Ammon's horn (tissue), 1 donor: ENCODE data around the gene MLLT3.

Experiments
- DNase-seq: peaks from one replicate; pipeline ENCODE4 v3.0.0-alpha.2; 2016; ENCODE audit warnings: low spot score

Gene MLLT3

GRCh38 chr9:20625003-20625349 is 2.7 kb upstream of the MLLT3 start:
- no peak for DNase-seq

- DNase-seq: peak; percentile 90
These were observed 2.1 kb upstream of the MLLT3 start for GRCh38 chr9:20624201-20625002.

GRCh38 chr9:20623748-20624124 is 1.4 kb upstream of the MLLT3 start:
- peak; percentile 23 for DNase-seq

GRCh38 chr9:20623021-20623747 is 885 bp upstream of the MLLT3 start:
- peak; percentile 53 for DNase-seq

- peak; percentile 87 for DNase-seq
These were observed 599 bp downstream of the MLLT3 start for GRCh38 chr9:20621471-20622329.

GRCh38 chr9:20620650-20621470 is 1.4 kb downstream of the MLLT3 start:
- DNase-seq: peak; percentile 63

GRCh38 chr9:20619487-20620200 is 2.7 kb downstream of the MLLT3 start:
- peak; percentile 34 for DNase-seq

GRCh38 chr9:20618361-20618802 is 3.9 kb downstream of the MLLT3 start:
- no peak for DNase-seq

- no peak for DNase-seq
These were observed 5.5 kb downstream of the MLLT3 start for GRCh38 chr9:20616808-20617207.

GRCh38 chr9:20614602-20615216 is 7.6 kb downstream of the MLLT3 start:
- DNase-seq: no peak

- DNase-seq: no peak
These were observed 10.5 kb downstream of the MLLT3 start for GRCh38 chr9:20611691-20612287.

GRCh38 chr9:20610591-20610990 is 11.7 kb downstream of the MLLT3 start:
- no peak for DNase-seq

GRCh38 chr9:20608582-20608981 is 13.7 kb downstream of the MLLT3 start:
- DNase-seq: no peak

- no peak for DNase-seq
These were observed 15.6 kb downstream of the MLLT3 start for GRCh38 chr9:20606652-20607051.

GRCh38 chr9:20604562-20604961 is 17.7 kb downstream of the MLLT3 start:
- no peak for DNase-seq

GRCh38 chr9:20603524-20604268 is 18.6 kb downstream of the MLLT3 start:
- no peak for DNase-seq

GRCh38 chr9:20601292-20601691 is 21.0 kb downstream of the MLLT3 start:
- no peak for DNase-seq

GRCh38 chr9:20599195-20599594 is 23.1 kb downstream of the MLLT3 start:
- DNase-seq: no peak

GRCh38 chr9:20598367-20598766 is 23.9 kb downstream of the MLLT3 start:
- DNase-seq: no peak
